GM23248 (cell line): Measurements from ENCODE around the gene CDH4.

ENCODE experiments used
- EZH2 ChIP-seq: fragments of 200-600 bp; sonication (generic); IDR thresholded peaks from 2 replicates; pipeline ENCODE4 v1.6.1; 2018; ENCODE audit warnings: antibody characterized with exemption, mild to moderate bottlenecking; ENCODE audit not compliant: insufficient read depth, poor library complexity, severe bottlenecking
- EZH2phosphoT487 ChIP-seq: fragments of 200-600 bp; sonication (generic); IDR thresholded peaks from 2 replicates; pipeline ENCODE4 v1.6.1; 2018; ENCODE audit warnings: antibody characterized with exemption, moderate library complexity, mild to moderate bottlenecking, low read depth; ENCODE audit not compliant: insufficient read depth

DNA sequence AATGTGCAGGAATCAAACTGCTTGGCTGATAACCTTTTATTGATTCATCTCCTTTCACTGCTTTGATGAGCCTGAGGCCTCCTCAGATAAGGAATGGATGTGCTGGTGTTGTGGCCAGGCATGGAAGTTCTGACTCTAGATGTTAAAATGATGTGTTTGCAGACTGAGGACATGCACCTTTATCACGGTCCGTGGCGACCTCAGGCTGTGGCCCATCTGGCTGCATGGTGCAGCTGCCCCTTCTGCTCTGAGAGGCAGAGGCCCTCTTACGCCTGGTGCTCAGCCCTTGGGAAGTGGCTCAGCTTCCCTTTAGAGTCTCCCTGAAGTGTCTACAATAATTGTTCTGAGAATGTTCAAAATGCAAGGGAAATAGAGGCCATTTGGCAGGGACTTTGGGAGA lies 26.2 kb downstream of the CDH4 start:
- TF ChIP-seq EZH2: no peak
- no peak for TF ChIP-seq EZH2phosphoT487
